H9 (cell line): Measurements from ENCODE around the gene BICDL2. TPM values are rescaled to one million over a fixed set of nuclear protein-coding genes. Genes with fewer than 3 reads are reported as not detected.

ENCODE experiments used
- DNase-seq: peaks from one replicate; pipeline ENCODE4 v3.0.0-alpha.2; 2017
- H2AFZ ChIP-seq: one replicate; pipeline ENCODE4 v1.6.1; 2013; ENCODE audit warnings: mild to moderate bottlenecking, low read length, control low read depth, moderate library complexity
- H2AK5ac ChIP-seq: 2 replicates; pipeline ENCODE4 v1.6.1; 2013; ENCODE audit warnings: low read length, control low read depth, mixed read lengths; ENCODE audit not compliant: insufficient read length
- H2BK120ac ChIP-seq: one replicate; pipeline ENCODE4 v1.6.1; 2013; ENCODE audit warnings: low read depth, mild to moderate bottlenecking, low read length, control low read depth, inconsistent platforms; ENCODE audit not compliant: poor library complexity, severe bottlenecking
- H2BK12ac ChIP-seq: 2 replicates; pipeline ENCODE4 v1.6.1; 2013; ENCODE audit warnings: low read length, control low read depth, mixed read lengths, low read depth; ENCODE audit not compliant: insufficient read length
- H2BK15ac ChIP-seq: 2 replicates; pipeline ENCODE4 v1.6.1; 2013; ENCODE audit warnings: low read depth, low read length, control low read depth
- H2BK20ac ChIP-seq: one replicate; pipeline ENCODE4 v1.6.1; 2013; ENCODE audit warnings: low read depth, mild to moderate bottlenecking, low read length, control low read depth, inconsistent platforms; ENCODE audit not compliant: poor library complexity, severe bottlenecking
- H2BK5ac ChIP-seq: 2 replicates; pipeline ENCODE4 v1.6.1; 2013; ENCODE audit warnings: low read length, control low read depth, mixed read lengths; ENCODE audit not compliant: insufficient read length
- H3K14ac ChIP-seq: 2 replicates; pipeline ENCODE4 v1.6.1; 2013; ENCODE audit warnings: low read length, control low read depth; ENCODE audit not compliant: insufficient read depth
- H3K18ac ChIP-seq: 2 replicates; pipeline ENCODE4 v1.6.1; 2013; ENCODE audit warnings: low read depth, mild to moderate bottlenecking, mixed read lengths, low read length, control low read depth; ENCODE audit not compliant: insufficient read length
- H3K23ac ChIP-seq: 2 replicates; pipeline ENCODE4 v1.6.1; 2013; ENCODE audit warnings: low read length, control low read depth, mixed read lengths, low read depth; ENCODE audit not compliant: insufficient read length
- H3K23me2 ChIP-seq: 2 replicates; pipeline ENCODE4 v1.6.1; 2013; ENCODE audit warnings: low read depth, mild to moderate bottlenecking, mixed read lengths, low read length, control low read depth; ENCODE audit not compliant: insufficient read length, poor library complexity, severe bottlenecking
- H3K27ac ChIP-seq: 2 replicates; pipeline ENCODE4 v1.5.1; 2013; ENCODE audit warnings: low read length, control low read depth, mixed read lengths, low read depth; ENCODE audit not compliant: insufficient read length
- H3K27me3 ChIP-seq: 2 replicates; pipeline ENCODE4 v1.6.1; 2013; ENCODE audit warnings: low read length, control low read depth, inconsistent platforms; ENCODE audit not compliant: insufficient read depth
- H3K4ac ChIP-seq: 2 replicates; pipeline ENCODE4 v1.6.1; 2013; ENCODE audit warnings: low read depth, mild to moderate bottlenecking, control low read depth, inconsistent platforms, low read length, moderate library complexity
- H3K4me1 ChIP-seq: 2 replicates; pipeline ENCODE4 v1.6.1; 2013; ENCODE audit warnings: low read length, control low read depth, inconsistent platforms; ENCODE audit not compliant: insufficient read depth
- H3K4me2 ChIP-seq: 2 replicates; pipeline ENCODE4 v1.6.1; 2013; ENCODE audit warnings: low read length, control low read depth, mixed read lengths; ENCODE audit not compliant: insufficient read length, insufficient read depth
- H3K56ac ChIP-seq: 2 replicates; pipeline ENCODE4 v1.6.1; 2013; ENCODE audit warnings: low read depth, mild to moderate bottlenecking, mixed read lengths, low read length, control low read depth; ENCODE audit not compliant: insufficient read length
- H3K79me1 ChIP-seq: 2 replicates; pipeline ENCODE4 v1.6.1; 2013; ENCODE audit warnings: low read depth, mild to moderate bottlenecking, moderate library complexity, low read length, control low read depth, inconsistent platforms; ENCODE audit not compliant: insufficient read depth, poor library complexity, severe bottlenecking
- H3K79me2 ChIP-seq: 2 replicates; pipeline ENCODE4 v1.6.1; 2013; ENCODE audit warnings: low read length, control low read depth, inconsistent platforms; ENCODE audit not compliant: insufficient read depth
- H3K9ac ChIP-seq: 2 replicates; pipeline ENCODE4 v1.6.1; 2013; ENCODE audit warnings: low read length, control low read depth, mixed read lengths; ENCODE audit not compliant: insufficient read length; ENCODE audit errors: extremely low read depth
- H3K9me3 ChIP-seq: one replicate; pipeline ENCODE4 v1.6.1; 2013; ENCODE audit warnings: low read depth, low read length, inconsistent platforms; ENCODE audit not compliant: control insufficient read depth
- H3T11ph ChIP-seq: one replicate; pipeline ENCODE4 v1.6.1; 2013; ENCODE audit warnings: mild to moderate bottlenecking, low read length, control low read depth, inconsistent platforms
- H4K20me1 ChIP-seq: one replicate; pipeline ENCODE4 v1.6.1; 2013; ENCODE audit not compliant: control insufficient read depth, insufficient read length, insufficient read depth
- H4K5ac ChIP-seq: 2 replicates; pipeline ENCODE4 v1.6.1; 2013; ENCODE audit warnings: low read depth, mild to moderate bottlenecking, mixed read lengths, low read length, control low read depth; ENCODE audit not compliant: insufficient read length
- H4K8ac ChIP-seq: replicated peaks from 2 replicates; pipeline ENCODE4 v1.6.1; 2013; ENCODE audit warnings: low read length, control low read depth, mixed read lengths, low read depth; ENCODE audit not compliant: insufficient read length
- H4K91ac ChIP-seq: 2 replicates; pipeline ENCODE4 v1.6.1; 2013; ENCODE audit warnings: low read depth, mild to moderate bottlenecking, moderate library complexity, mixed read lengths, low read length, control low read depth; ENCODE audit not compliant: insufficient read length
- H3K27ac Mint-ChIP-seq, 3 experiments: 2 replicates in 2 of 3; 3 replicates in 1 of 3; pipeline ENCODE4 v1.8.0; 2020 to 2021; ENCODE audit warnings: mixed read lengths in 3 of 3, mild to moderate bottlenecking in 1 of 3, moderate library complexity in 1 of 3
- H3K27me3 Mint-ChIP-seq: 2 replicates; pipeline ENCODE4 v1.8.0; 2021; ENCODE audit warnings: low read depth, mild to moderate bottlenecking, moderate library complexity, mixed read lengths
- H3K36me3 Mint-ChIP-seq, 3 experiments: 2 replicates in 2 of 3; 3 replicates in 1 of 3; pipeline ENCODE4 v1.8.0; 2020 to 2021; ENCODE audit warnings: low read depth in 3 of 3, mixed read lengths in 3 of 3; ENCODE audit not compliant: insufficient read depth in 1 of 3
- H3K4me1 Mint-ChIP-seq, 2 experiments: 2 replicates each; pipeline ENCODE4 v1.8.0; 2020; ENCODE audit warnings: mixed read lengths in 2 of 2
- H3K4me3 Mint-ChIP-seq, 2 experiments: 2 replicates in 1 of 2; 3 replicates in 1 of 2; pipeline ENCODE4 v1.8.0; 2020 to 2021; ENCODE audit warnings: mild to moderate bottlenecking in 2 of 2, mixed read lengths in 2 of 2, moderate library complexity in 1 of 2
- H3K9me3 Mint-ChIP-seq, 2 experiments: 2 replicates in 1 of 2; 3 replicates in 1 of 2; pipeline ENCODE4 v1.8.0; 2020; ENCODE audit warnings: mild to moderate bottlenecking in 2 of 2, mixed read lengths in 2 of 2, moderate library complexity in 1 of 2
- WGBS: extraction: QIAGEN DNeasy Blood & Tissue Kit; methylation state at CpG from one replicate; pipeline ENCODE4 v1.1.7; 2013; ENCODE audit warnings: missing lambda C conversion rate, low lambda C conversion rate, mixed read lengths; ENCODE audit not compliant: insufficient read length; ENCODE audit errors: extremely low coverage; 5-methylcytosine and 5-hydroxymethylcytosine counted together
- total RNA-seq: library from RNA; stranded (reverse); gene quantifications from 2 replicates; pipeline ENCODE4 v1.2.1, GENCODE V29; 2021
- TF ChIP-seq, protein P1 (sequence below): fragments of 200-600 bp; sonication (generic); conservative IDR thresholded peaks from 3 replicates; pipeline ENCODE4 v1.8.0; 2021; ENCODE audit warnings: antibody characterized with exemption, mild to moderate bottlenecking

Gene BICDL2
- total RNA-seq, 1 experiment from 2014 or later: 13.5 TPM

DNA sequence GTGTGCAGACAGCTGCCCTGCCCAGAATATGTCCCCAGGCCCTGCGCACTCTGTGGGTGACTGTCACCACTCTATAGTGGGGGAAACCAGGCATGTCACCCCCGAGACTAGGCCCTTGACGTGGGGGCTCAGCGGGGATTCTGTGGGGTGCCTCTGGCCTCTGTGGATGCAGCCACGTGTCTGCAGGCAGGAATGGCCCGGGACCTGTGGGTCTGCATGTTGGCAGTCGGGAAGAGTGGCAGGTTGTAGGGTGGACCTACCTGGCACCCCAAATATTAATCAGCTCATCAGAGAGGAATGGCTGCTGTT, 29.6 kb upstream of the BICDL2 start:
- Mint-ChIP-seq H3K4me3 (no peak overlapping the region), H3K9me3 (no peaks in the 10 kb centered on the region; a peak in 1 of 5 replicates), H3K4me1 (peaks cover 21 to 23% of the 10 kb centered on the region in 2 experiments), H3K27ac (peak overlapping the region in 1 of 3 experiments; percentile 55; a peak in 1 of 7 replicates), H3K36me3 (no peaks in the 10 kb centered on the region), H3K27me3 (peaks cover 13% of the 10 kb centered on the region)
- Histone ChIP-seq H2BK120ac (no peak overlapping the region), H3K23ac (no peak overlapping the region), H3K14ac (no peak overlapping the region), H3K4me2 (no peak overlapping the region), H2AK5ac (no peak overlapping the region), H3K9me3 (no peaks in the 10 kb centered on the region), H2AFZ (no peak overlapping the region), H3K4me1 (no peaks in the 10 kb centered on the region; the same call in 1 of the 2 replicates), H3K9ac (no peak overlapping the region), H4K91ac (no peak overlapping the region), H3K79me1 (no peaks in the 10 kb centered on the region), H3K27ac (no peak overlapping the region), H3K4ac (no peak overlapping the region), H3K27me3 (no peaks in the 10 kb centered on the region), H3K79me2 (no peaks in the 10 kb centered on the region), H3T11ph (no peak overlapping the region), H2BK12ac (no peak overlapping the region), H3K23me2 (no peaks in the 10 kb centered on the region), H3K56ac (no peak overlapping the region), H2BK15ac (no peak overlapping the region), H4K20me1 (no peaks in the 10 kb centered on the region), H2BK5ac (no peak overlapping the region), H4K8ac (no peak overlapping the region), H3K18ac (no peak overlapping the region), H4K5ac (no peak overlapping the region), H2BK20ac (no peak overlapping the region)
- DNase-seq: no peak
- TF ChIP-seq, protein P1, sequence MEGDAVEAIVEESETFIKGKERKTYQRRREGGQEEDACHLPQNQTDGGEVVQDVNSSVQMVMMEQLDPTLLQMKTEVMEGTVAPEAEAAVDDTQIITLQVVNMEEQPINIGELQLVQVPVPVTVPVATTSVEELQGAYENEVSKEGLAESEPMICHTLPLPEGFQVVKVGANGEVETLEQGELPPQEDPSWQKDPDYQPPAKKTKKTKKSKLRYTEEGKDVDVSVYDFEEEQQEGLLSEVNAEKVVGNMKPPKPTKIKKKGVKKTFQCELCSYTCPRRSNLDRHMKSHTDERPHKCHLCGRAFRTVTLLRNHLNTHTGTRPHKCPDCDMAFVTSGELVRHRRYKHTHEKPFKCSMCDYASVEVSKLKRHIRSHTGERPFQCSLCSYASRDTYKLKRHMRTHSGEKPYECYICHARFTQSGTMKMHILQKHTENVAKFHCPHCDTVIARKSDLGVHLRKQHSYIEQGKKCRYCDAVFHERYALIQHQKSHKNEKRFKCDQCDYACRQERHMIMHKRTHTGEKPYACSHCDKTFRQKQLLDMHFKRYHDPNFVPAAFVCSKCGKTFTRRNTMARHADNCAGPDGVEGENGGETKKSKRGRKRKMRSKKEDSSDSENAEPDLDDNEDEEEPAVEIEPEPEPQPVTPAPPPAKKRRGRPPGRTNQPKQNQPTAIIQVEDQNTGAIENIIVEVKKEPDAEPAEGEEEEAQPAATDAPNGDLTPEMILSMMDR: no peak
- WGBS: no CpG with 5 or more reads among the region's 7 CpGs
